ENCODE data around the gene ERICH4. TPM values are rescaled to one million over a fixed set of nuclear protein-coding genes. Genes with fewer than 3 reads are reported as not detected.
"Not testable (repeated sequence)": the region's sequence is repeated elsewhere in the genome, so short reads cannot be mapped to it uniquely, and the experiment has no call there.

The ERICH4 gene
- total RNA-seq, 2 donors from 2014 or later = not detected

GRCh38 chr19:41433171-41433570, 9.8 kb upstream of the ERICH4 start:
- peaks cover 14% of the 10 kb centered on the region for H3K4me1 Mint-ChIP-seq (ENCODE audit: low read depth)
- H3K9me3 Mint-ChIP-seq = no peaks in the 10 kb centered on the region
- ATAC-seq (replicated peaks in 1 of 2) (no peak), DNase-seq (no peak)
- H3K27ac Mint-ChIP-seq = no peak overlapping the region
- no peaks in the 10 kb centered on the region for H3K27me3 Mint-ChIP-seq (ENCODE audit: low read depth)
- H3K36me3 Mint-ChIP-seq (ENCODE audit: insufficient read depth in 2 of 2) = peaks cover 1 to 12% of the 10 kb centered on the region in 2 donors
- no peak overlapping the region for H3K4me3 Mint-ChIP-seq

GRCh38 chr19:41434450-41434849, 8.5 kb upstream of the ERICH4 start:
- Mint-ChIP-seq H3K36me3 (ENCODE audit: insufficient read depth in 2 of 2) (peaks cover 1 to 12% of the 10 kb centered on the region in 2 donors), H3K27ac (peak overlapping the region; percentile 4), H3K4me3 (no peak overlapping the region), H3K4me1 (ENCODE audit: low read depth) (peaks cover 6% of the 10 kb centered on the region), H3K27me3 (ENCODE audit: low read depth) (no peaks in the 10 kb centered on the region), H3K9me3 (no peaks in the 10 kb centered on the region)
- DNase-seq = no peak
- no peak for ATAC-seq (replicated peaks in 1 of 2)

GRCh38 chr19:41435376-41435775, 7.6 kb upstream of the ERICH4 start:
- H3K36me3 Mint-ChIP-seq (ENCODE audit: insufficient read depth in 2 of 2) = peaks cover 1 to 12% of the 10 kb centered on the region in 2 donors
- not testable (repeated sequence) for H3K27ac Mint-ChIP-seq; DNase-seq; H3K9me3 Mint-ChIP-seq; H3K27me3 Mint-ChIP-seq (ENCODE audit: low read depth); ATAC-seq (replicated peaks in 1 of 2); H3K4me3 Mint-ChIP-seq
- H3K4me1 Mint-ChIP-seq (ENCODE audit: low read depth) = peaks cover 12% of the 10 kb centered on the region

GRCh38 chr19:41435936-41436673, 6.9 kb upstream of the ERICH4 start:
- ATAC-seq (replicated peaks in 1 of 2) (no peak), DNase-seq (no peak)
- H3K36me3 Mint-ChIP-seq (ENCODE audit: insufficient read depth in 2 of 2) = peaks cover 1 to 11% of the 10 kb centered on the region in 2 donors
- no peaks in the 10 kb centered on the region for H3K9me3 Mint-ChIP-seq
- no peak overlapping the region for H3K27ac Mint-ChIP-seq
- H3K27me3 Mint-ChIP-seq (ENCODE audit: low read depth) = no peaks in the 10 kb centered on the region
- no peak overlapping the region for H3K4me3 Mint-ChIP-seq
- H3K4me1 Mint-ChIP-seq (ENCODE audit: low read depth) = peaks cover 18% of the 10 kb centered on the region

GRCh38 chr19:41436674-41436951, 6.3 kb upstream of the ERICH4 start:
- no peak overlapping the region for H3K4me3 Mint-ChIP-seq
- H3K4me1 Mint-ChIP-seq (ENCODE audit: low read depth) = peaks cover 18% of the 10 kb centered on the region
- no peak overlapping the region for H3K27ac Mint-ChIP-seq
- DNase-seq (no peak), ATAC-seq (replicated peaks in 1 of 2) (no peak)
- no peaks in the 10 kb centered on the region for H3K9me3 Mint-ChIP-seq
- H3K36me3 Mint-ChIP-seq (ENCODE audit: insufficient read depth in 2 of 2) = peaks cover 1 to 10% of the 10 kb centered on the region in 2 donors
- no peaks in the 10 kb centered on the region for H3K27me3 Mint-ChIP-seq (ENCODE audit: low read depth)

GRCh38 chr19:41437944-41438574, 4.9 kb upstream of the ERICH4 start:
- Mint-ChIP-seq H3K4me3 (peak overlapping the region in 1 of 2 donors; percentile 69), H3K27ac (peak overlapping the region; percentile 50)

GRCh38 chr19:41439441-41440222, 3.3 kb upstream of the ERICH4 start, which contains the start of gene DMAC2:
Gene DMAC2 (minus strand): TSS chr19:41439912. CDS start chr19:41439899, 13 bp downstream.
- H3K27ac Mint-ChIP-seq = no peak within 1 kb of the TSS
- no peak within 1 kb of the TSS for H3K4me3 Mint-ChIP-seq
- DNase-seq = peak; percentile 93 to 97

More at GRCh38 chr19:41437944-41438574, 4.9 kb upstream of the ERICH4 start:
- Mint-ChIP-seq H3K36me3 (ENCODE audit: insufficient read depth in 2 of 2) (peaks cover 0 to 3% of the 10 kb centered on the region in 2 donors), H3K27me3 (ENCODE audit: low read depth) (no peaks in the 10 kb centered on the region), H3K4me1 (ENCODE audit: low read depth) (peaks cover 18% of the 10 kb centered on the region), H3K9me3 (no peaks in the 10 kb centered on the region)
- DNase-seq (no peak), ATAC-seq (replicated peaks in 1 of 2) (no peak)

GRCh38 chr19:41441321-41441945, 1.5 kb upstream of the ERICH4 start:
- Mint-ChIP-seq H3K4me1 (ENCODE audit: low read depth) (peaks cover 18% of the 10 kb centered on the region), H3K9me3 (no peaks in the 10 kb centered on the region), H3K27ac (no peak overlapping the region), H3K27me3 (ENCODE audit: low read depth) (no peaks in the 10 kb centered on the region), H3K4me3 (no peak overlapping the region), H3K36me3 (ENCODE audit: insufficient read depth in 2 of 2) (peaks cover 0 to 3% of the 10 kb centered on the region in 2 donors)
- no peak for DNase-seq
- no peak for ATAC-seq (replicated peaks in 1 of 2)

More at GRCh38 chr19:41439441-41440222, 3.3 kb upstream of the ERICH4 start, which contains the start of gene DMAC2:
- peaks cover 0 to 3% of the 10 kb centered on the region in 2 donors for H3K36me3 Mint-ChIP-seq (ENCODE audit: insufficient read depth in 2 of 2)
- H3K27me3 Mint-ChIP-seq (ENCODE audit: low read depth) = no peaks in the 10 kb centered on the region
- peaks cover 18% of the 10 kb centered on the region for H3K4me1 Mint-ChIP-seq (ENCODE audit: low read depth)
- no peaks in the 10 kb centered on the region for H3K9me3 Mint-ChIP-seq
- peak; percentile 97 for ATAC-seq (replicated peaks in 1 of 2)

GRCh38 chr19:41443813-41444455, 978 bp downstream of the ERICH4 start:
- DNase-seq = no peak
- H3K36me3 Mint-ChIP-seq (ENCODE audit: insufficient read depth in 2 of 2) = no peaks in the 10 kb centered on the region
- no peaks in the 10 kb centered on the region for H3K27me3 Mint-ChIP-seq (ENCODE audit: low read depth)
- peaks cover 19% of the 10 kb centered on the region for H3K4me1 Mint-ChIP-seq (ENCODE audit: low read depth)
- H3K4me3 Mint-ChIP-seq = no peak overlapping the region
- peak overlapping the region; percentile 9 for H3K27ac Mint-ChIP-seq
- H3K9me3 Mint-ChIP-seq = no peaks in the 10 kb centered on the region
- ATAC-seq (replicated peaks in 1 of 2) = no peak

GRCh38 chr19:41445575-41445974, 2.6 kb downstream of the ERICH4 start:
- Mint-ChIP-seq H3K9me3 (no peaks in the 10 kb centered on the region), H3K36me3 (ENCODE audit: insufficient read depth in 2 of 2) (no peaks in the 10 kb centered on the region), H3K4me1 (ENCODE audit: low read depth) (peaks cover 24% of the 10 kb centered on the region), H3K4me3 (no peak overlapping the region), H3K27ac (no peak overlapping the region), H3K27me3 (ENCODE audit: low read depth) (no peaks in the 10 kb centered on the region)
- no peak for DNase-seq
- ATAC-seq (replicated peaks in 1 of 2) = no peak

GRCh38 chr19:41447732-41448332, 4.9 kb downstream of the ERICH4 start:
- Mint-ChIP-seq H3K4me1 (ENCODE audit: low read depth) (peaks cover 20% of the 10 kb centered on the region), H3K27me3 (ENCODE audit: low read depth) (no peaks in the 10 kb centered on the region), H3K9me3 (no peaks in the 10 kb centered on the region), H3K27ac (no peak overlapping the region), H3K4me3 (no peak overlapping the region), H3K36me3 (ENCODE audit: insufficient read depth in 2 of 2) (no peaks in the 10 kb centered on the region)
- ATAC-seq (replicated peaks in 1 of 2) (no peak), DNase-seq (no peak)
